Osteoblast (primary cell): ENCODE measurements around the gene WASF2. TPM values are rescaled to one million over a fixed set of nuclear protein-coding genes. Genes with fewer than 3 reads are reported as not detected.
A peak's percentile ranks its signal among the peaks of the same experiment; 100 is the strongest.

Experiments
- DNase-seq: peaks from one replicate; pipeline ENCODE4 v3.0.0; 2011; ENCODE audit warnings: low spot score, mixed read lengths; ENCODE audit not compliant: insufficient read length; ENCODE audit errors: missing footprints
- H2AFZ ChIP-seq: 2 replicates; pipeline ENCODE4 v1.6.0; 2011; ENCODE audit warnings: mild to moderate bottlenecking, low read length
- H3K27ac ChIP-seq: 2 replicates; pipeline ENCODE4 v1.5.1; 2011; ENCODE audit warnings: mild to moderate bottlenecking, low read depth, low read length, moderate library complexity
- H3K27me3 ChIP-seq: 2 replicates; pipeline ENCODE4 v1.6.0; 2012; ENCODE audit warnings: mild to moderate bottlenecking, control low read depth, inconsistent platforms, low read length, moderate library complexity; ENCODE audit not compliant: insufficient read depth
- H3K36me3 ChIP-seq: 2 replicates; pipeline ENCODE4 v1.5.1; 2011; ENCODE audit warnings: mild to moderate bottlenecking, low read length, control low read depth, moderate library complexity; ENCODE audit not compliant: insufficient read depth
- H3K4me1 ChIP-seq: 2 replicates; pipeline ENCODE4 v1.5.1; 2011; ENCODE audit warnings: mild to moderate bottlenecking, low read length, control low read depth, moderate library complexity; ENCODE audit not compliant: insufficient read depth
- H3K4me2 ChIP-seq: 2 replicates; pipeline ENCODE4 v1.6.0; 2011; ENCODE audit warnings: mild to moderate bottlenecking, low read length; ENCODE audit not compliant: insufficient read depth
- H3K4me3 ChIP-seq: fragments of 200-600 bp; sonication (generic); 3 replicates; pipeline ENCODE4 v1.5.1; 2012; ENCODE audit warnings: mild to moderate bottlenecking, low read length, inconsistent platforms; ENCODE audit not compliant: insufficient read depth
- H3K79me2 ChIP-seq: 2 replicates; pipeline ENCODE4 v1.6.0; 2012; ENCODE audit warnings: mild to moderate bottlenecking, low read length, control low read depth, inconsistent platforms; ENCODE audit not compliant: insufficient read depth
- H3K9me3 ChIP-seq: 2 replicates; pipeline ENCODE4 v1.5.1; 2011; ENCODE audit warnings: low read depth, low read length, control low read depth
- H4K20me1 ChIP-seq: 2 replicates; pipeline ENCODE4 v1.6.0; 2012; ENCODE audit warnings: mild to moderate bottlenecking, low read length, control low read depth; ENCODE audit not compliant: insufficient read depth
- total RNA-seq: library from RNA; depleted of rRNA; stranded (reverse); fragments of >200 nt; gene quantifications from 2 replicates; pipeline ENCODE4 v1.2.3, GENCODE V29; 2012
- TF ChIP-seq, protein P1 (sequence below): IDR thresholded peaks from 2 replicates; pipeline ENCODE4 v1.5.1; 2011; ENCODE audit warnings: mild to moderate bottlenecking, low read depth, low read length, moderate library complexity; ENCODE audit errors: extremely low read depth

WASF2 gene
- total RNA-seq, 1 donor: 24.6 TPM

DNA sequence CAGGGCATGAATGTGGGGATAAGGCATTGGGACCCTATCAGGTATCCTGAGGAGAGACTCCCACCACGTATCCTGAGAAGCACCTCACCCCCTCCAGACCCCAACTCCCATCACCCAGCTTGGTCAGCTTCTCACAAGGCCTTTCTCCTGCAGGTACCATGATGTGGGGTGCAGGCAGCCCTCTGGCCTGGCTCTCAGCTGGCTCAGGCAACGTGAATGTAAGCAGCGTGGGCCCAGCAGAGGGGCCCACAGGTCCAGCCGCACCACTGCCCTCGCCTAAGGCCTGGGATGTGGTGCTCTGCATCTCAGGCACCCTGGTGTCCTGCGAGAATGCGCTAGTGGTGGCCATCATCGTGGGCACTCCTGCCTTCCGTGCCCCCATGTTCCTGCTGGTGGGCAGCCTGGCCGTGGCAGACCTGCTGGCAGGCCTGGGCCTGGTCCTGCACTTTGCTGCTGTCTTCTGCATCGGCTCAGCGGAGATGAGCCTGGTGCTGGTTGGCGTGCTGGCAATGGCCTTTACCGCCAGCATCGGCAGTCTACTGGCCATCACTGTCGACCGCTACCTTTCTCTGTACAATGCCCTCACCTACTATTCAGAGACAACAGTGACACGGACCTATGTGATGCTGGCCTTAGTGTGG, 96.2 kb downstream of the WASF2 start:
- Histone ChIP-seq H3K79me2 (peaks cover 17% of the 10 kb centered on the region), H2AFZ (no peak overlapping the region), H3K4me2 (no peak overlapping the region), H3K9me3 (no peaks in the 10 kb centered on the region), H3K4me3 (no peak overlapping the region), H3K27me3 (peaks cover 3% of the 10 kb centered on the region), H3K36me3 (no peaks in the 10 kb centered on the region), H4K20me1 (no peaks in the 10 kb centered on the region), H3K27ac (peak overlapping the region; percentile 76), H3K4me1 (peaks cover 27% of the 10 kb centered on the region)
- peak; percentile 85 for DNase-seq
- TF ChIP-seq, protein P1, sequence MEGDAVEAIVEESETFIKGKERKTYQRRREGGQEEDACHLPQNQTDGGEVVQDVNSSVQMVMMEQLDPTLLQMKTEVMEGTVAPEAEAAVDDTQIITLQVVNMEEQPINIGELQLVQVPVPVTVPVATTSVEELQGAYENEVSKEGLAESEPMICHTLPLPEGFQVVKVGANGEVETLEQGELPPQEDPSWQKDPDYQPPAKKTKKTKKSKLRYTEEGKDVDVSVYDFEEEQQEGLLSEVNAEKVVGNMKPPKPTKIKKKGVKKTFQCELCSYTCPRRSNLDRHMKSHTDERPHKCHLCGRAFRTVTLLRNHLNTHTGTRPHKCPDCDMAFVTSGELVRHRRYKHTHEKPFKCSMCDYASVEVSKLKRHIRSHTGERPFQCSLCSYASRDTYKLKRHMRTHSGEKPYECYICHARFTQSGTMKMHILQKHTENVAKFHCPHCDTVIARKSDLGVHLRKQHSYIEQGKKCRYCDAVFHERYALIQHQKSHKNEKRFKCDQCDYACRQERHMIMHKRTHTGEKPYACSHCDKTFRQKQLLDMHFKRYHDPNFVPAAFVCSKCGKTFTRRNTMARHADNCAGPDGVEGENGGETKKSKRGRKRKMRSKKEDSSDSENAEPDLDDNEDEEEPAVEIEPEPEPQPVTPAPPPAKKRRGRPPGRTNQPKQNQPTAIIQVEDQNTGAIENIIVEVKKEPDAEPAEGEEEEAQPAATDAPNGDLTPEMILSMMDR: no peak

GRCh38 chr1:27392778-27393635, 97.0 kb downstream of the WASF2 start:
- peak overlapping the region; percentile 71 for H2AFZ ChIP-seq
- peak overlapping the region; percentile 80 for H3K4me3 ChIP-seq
- H3K4me2 ChIP-seq: peak overlapping the region; percentile 89
- TF ChIP-seq, protein P1: peak; percentile 37
- H3K4me1 ChIP-seq: peaks cover 27% of the 10 kb centered on the region
- no peaks in the 10 kb centered on the region for H3K36me3 ChIP-seq
- peaks cover 3% of the 10 kb centered on the region for H3K27me3 ChIP-seq
- peak overlapping the region; percentile 76 for H3K27ac ChIP-seq
- DNase-seq: peak; percentile 91
- no peaks in the 10 kb centered on the region for H3K9me3 ChIP-seq
- H3K79me2 ChIP-seq: peaks cover 17% of the 10 kb centered on the region
- no peaks in the 10 kb centered on the region for H4K20me1 ChIP-seq

DNA sequence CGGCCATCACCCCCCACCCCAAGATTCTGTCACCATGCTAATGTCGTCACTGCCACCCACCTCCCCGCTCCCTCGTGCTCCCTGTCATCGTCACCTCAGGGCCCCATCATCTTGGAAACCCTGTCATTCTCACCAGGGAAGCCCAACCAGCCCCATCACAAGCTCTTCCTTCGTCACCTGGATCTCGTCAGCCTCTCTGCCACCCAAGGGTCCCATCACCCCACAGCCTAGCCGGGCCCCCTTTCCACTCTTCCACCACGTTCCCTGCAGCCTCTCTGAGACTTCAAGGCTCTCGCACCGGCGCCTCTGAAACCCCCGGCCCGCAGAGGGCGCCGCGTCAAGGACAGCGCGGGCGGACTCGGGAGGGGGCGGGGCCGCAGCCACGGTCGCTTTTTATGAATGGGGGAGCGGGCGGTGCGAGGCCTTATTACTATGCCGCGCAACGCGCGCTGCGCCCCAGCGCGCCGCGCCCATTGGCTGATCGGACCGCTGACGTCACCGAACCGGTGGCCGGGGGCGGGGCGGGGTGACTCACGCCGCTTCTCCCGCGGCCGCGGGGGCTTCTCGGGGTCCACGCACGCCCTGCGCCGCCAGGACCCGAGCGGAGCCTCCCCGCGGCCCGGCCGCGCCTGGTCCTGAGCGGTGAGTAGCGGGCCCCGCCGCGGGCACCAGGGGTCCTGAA, 97.7 kb downstream of the WASF2 start, which contains the start of gene GPR3:
Gene GPR3, plus strand, starts transcription at position 527 of the 682 bp plus-strand sequence. CDS start 1,177 bp downstream, outside the sequence.
- H3K4me3 ChIP-seq: peak within 1 kb of the TSS; percentile 80
- peaks cover 17% of the 10 kb centered on the region for H3K79me2 ChIP-seq
- H3K9me3 ChIP-seq: no peaks in the 10 kb centered on the region
- peak within 1 kb of the TSS; percentile 89 for H3K4me2 ChIP-seq
- peak; percentile 100 for DNase-seq
- no peaks in the 10 kb centered on the region for H4K20me1 ChIP-seq
- peak within 1 kb of the TSS; percentile 79 for H2AFZ ChIP-seq
- peak within 1 kb of the TSS; percentile 76 for H3K27ac ChIP-seq
- no peaks in the 10 kb centered on the region for H3K36me3 ChIP-seq
- peaks cover 27% of the 10 kb centered on the region for H3K4me1 ChIP-seq
- H3K27me3 ChIP-seq: peaks cover 3% of the 10 kb centered on the region
- TF ChIP-seq, protein P1: peak; percentile 45
